ENCODE results near the gene CYYR1. TPM values are rescaled to one million over a fixed set of nuclear protein-coding genes. Genes with fewer than 3 reads are reported as not detected.

The CYYR1 gene
- total and polyA plus RNA-seq, 2 experiments from 2014 or later = 0.19 TPM; not detected in 1

DNA sequence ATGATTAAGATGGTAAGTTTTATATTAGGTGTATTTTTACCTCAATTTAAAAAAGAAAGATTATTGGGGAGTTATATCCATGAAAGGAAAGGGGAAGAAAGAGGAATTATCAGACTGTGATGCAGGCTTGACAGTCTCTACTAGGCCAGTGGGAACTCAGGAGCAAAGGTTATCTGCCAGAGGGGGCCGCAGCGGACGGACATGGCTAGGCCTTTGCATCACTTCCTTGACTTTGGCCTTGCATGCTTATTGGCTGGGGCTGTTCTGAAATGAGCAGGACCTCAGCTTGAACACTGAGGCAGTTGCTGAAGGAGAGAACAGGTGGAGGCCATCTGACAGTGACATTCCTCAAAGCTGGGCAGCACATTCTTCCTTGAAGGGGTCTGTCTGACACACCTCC, 150.9 kb downstream of the CYYR1 start:
- H3K4me2 ChIP-seq (ENCODE audit: unreplicated experiment) = no peak overlapping the region
- H3K79me2 ChIP-seq (ENCODE audit: insufficient read depth) = no peaks in the 10 kb centered on the region
- H3K9me3 ChIP-seq (ENCODE audit: low read depth) = no peaks in the 10 kb centered on the region
- no peak overlapping the region for H2AFZ ChIP-seq
- H3K4me1 ChIP-seq (ENCODE audit: insufficient read depth) = no peaks in the 10 kb centered on the region
- peaks cover 3% of the 10 kb centered on the region; the same call in 1 of the 2 replicates for H3K9me2 ChIP-seq (ENCODE audit: insufficient read depth)
- no peak overlapping the region for H3K27ac ChIP-seq
- in situ Hi-C loops (cut with MboI) = no loop called here
- TF ChIP-seq EZH2phosphoT487 (IDR thresholded peaks at IDR 0.05; ENCODE audit: insufficient read depth, low read depth) = no peak
- TF ChIP-seq EZH2 (IDR thresholded peaks at IDR 0.05; ENCODE audit: insufficient read depth, poor library complexity, severe bottlenecking) = no peak
- WGBS, 2 experiments (ENCODE audit: low coverage in 1 of 2, low lambda C conversion rate in 2 of 2, missing lambda C conversion rate in 2 of 2) = 93 to 96% methylated on average over 3 of the region's 3 CpGs
- DNase-seq = no peak
- no peak overlapping the region for H3K9ac ChIP-seq
- H3K4me3 ChIP-seq = no peak overlapping the region
- no peaks in the 10 kb centered on the region for H3F3A ChIP-seq (ENCODE audit: insufficient read depth)
- H3K36me3 ChIP-seq (ENCODE audit: low read depth) = no peaks in the 10 kb centered on the region
- H4K20me1 ChIP-seq (ENCODE audit: insufficient read depth) = no peaks in the 10 kb centered on the region
- no peaks in the 10 kb centered on the region for H3K27me3 ChIP-seq (replicated peaks; ENCODE audit: insufficient read depth)

GRCh38 chr21:26421724-26422123, 151.4 kb downstream of the CYYR1 start:
- Histone ChIP-seq H3K4me1 (ENCODE audit: insufficient read depth) (no peaks in the 10 kb centered on the region), H3K36me3 (ENCODE audit: low read depth) (no peaks in the 10 kb centered on the region), H3K27ac (no peak overlapping the region), H3K9me3 (ENCODE audit: low read depth) (no peaks in the 10 kb centered on the region), H3K4me3 (no peak overlapping the region), H4K20me1 (ENCODE audit: insufficient read depth) (no peaks in the 10 kb centered on the region), H3K9me2 (ENCODE audit: insufficient read depth) (peaks cover 3% of the 10 kb centered on the region; the same call in 1 of the 2 replicates), H3K9ac (no peak overlapping the region), H3F3A (ENCODE audit: insufficient read depth) (no peaks in the 10 kb centered on the region), H3K27me3 (replicated peaks; ENCODE audit: insufficient read depth) (no peaks in the 10 kb centered on the region), H2AFZ (no peak overlapping the region), H3K4me2 (ENCODE audit: unreplicated experiment) (no peak overlapping the region), H3K79me2 (ENCODE audit: insufficient read depth) (no peaks in the 10 kb centered on the region)
- WGBS, 2 experiments (ENCODE audit: low coverage in 1 of 2, low lambda C conversion rate in 2 of 2, missing lambda C conversion rate in 2 of 2) = 30 to 34% methylated on average over 1 of the region's 1 CpG
- TF ChIP-seq EZH2 (IDR thresholded peaks at IDR 0.05; ENCODE audit: insufficient read depth, poor library complexity, severe bottlenecking) = no peak
- TF ChIP-seq EZH2phosphoT487 (IDR thresholded peaks at IDR 0.05; ENCODE audit: insufficient read depth, low read depth) = no peak
- in situ Hi-C loops (cut with MboI) = no loop called here
- no peak for DNase-seq
